Caco-2 (cell line): ENCODE results near the gene MGMT. TPM values are rescaled to one million over a fixed set of nuclear protein-coding genes. Genes with fewer than 3 reads are reported as not detected.

Experiments used
- BruUV-seq: library from RNA; stranded (reverse); fragments of 400-500 nt; replicated peaks from 2 replicates; lab custom pipeline; 2021; lab: Mats Ljungman, UMichigan
- CTCF ChIA-PET: fragments of 300-600 bp; sonication (Branson Sonifier 250); formaldehyde crosslinking; loops from one replicate; lab custom pipeline; 2022; ENCODE audit warnings: antibody characterized with exemption; lab: Charles Lee
- POLR2A ChIA-PET: fragments of 300-600 bp; sonication (Branson Sonifier 250); formaldehyde crosslinking; loops from one replicate; lab custom pipeline; 2022; ENCODE audit warnings: antibody characterized with exemption; lab: Charles Lee
- DNase-seq, 2 experiments: peaks; one replicate each; pipeline versions ENCODE4 v3.0.0 to v3.0.0-alpha.2; 2020 to 2022
- H3K27me3 ChIP-seq: replicated peaks from 2 replicates; pipeline ENCODE4 v1.6.0; 2011; ENCODE audit warnings: low read length; ENCODE audit not compliant: control insufficient read depth, insufficient read depth
- H3K36me3 ChIP-seq: 2 replicates; pipeline ENCODE4 v1.5.1; 2011; ENCODE audit warnings: low read length; ENCODE audit not compliant: control insufficient read depth, insufficient read depth
- H3K4me1 ChIP-seq: fragments of 250-450 bp; sonication (Bioruptor Pico); 2 replicates; pipeline ENCODE4 v1.5.1; 2020; ENCODE audit warnings: mild to moderate bottlenecking
- H3K4me3 ChIP-seq: 2 replicates; pipeline ENCODE4 v1.5.1; 2011; ENCODE audit warnings: low read depth, mild to moderate bottlenecking, control low read depth, low read length
- H3K9me3 ChIP-seq: fragments of 250-450 bp; sonication (Bioruptor Pico); 2 replicates; pipeline ENCODE4 v1.5.1; 2020; ENCODE audit warnings: mild to moderate bottlenecking, moderate library complexity
- H3K27ac Mint-ChIP-seq: one replicate; pipeline ENCODE4 v1.8.0; 2022; ENCODE audit warnings: mixed read lengths; ENCODE audit not compliant: unreplicated experiment
- H3K27me3 Mint-ChIP-seq: one replicate; pipeline ENCODE4 v1.8.0; 2022; ENCODE audit warnings: mixed read lengths; ENCODE audit not compliant: insufficient read depth, unreplicated experiment
- H3K36me3 Mint-ChIP-seq: one replicate; pipeline ENCODE4 v1.8.0; 2022; ENCODE audit warnings: mild to moderate bottlenecking, mixed read lengths; ENCODE audit not compliant: insufficient read depth, unreplicated experiment
- H3K4me1 Mint-ChIP-seq: one replicate; pipeline ENCODE4 v1.8.0; 2022; ENCODE audit warnings: low read depth, mixed read lengths; ENCODE audit not compliant: unreplicated experiment
- H3K4me3 Mint-ChIP-seq: one replicate; pipeline ENCODE4 v1.8.0; 2022; ENCODE audit warnings: mild to moderate bottlenecking, moderate library complexity, mixed read lengths; ENCODE audit not compliant: unreplicated experiment
- H3K9me3 Mint-ChIP-seq: one replicate; pipeline ENCODE4 v1.8.0; 2022; ENCODE audit warnings: mixed read lengths; ENCODE audit not compliant: unreplicated experiment
- intact Hi-C: fragments of 100-400 bp; cut with micrococcal nuclease; formaldehyde crosslinking; loops from one replicate; pipeline ENCODE4 v1.10.0; 2022; ENCODE audit not compliant: unreplicated experiment
- total RNA-seq: library from RNA; stranded (reverse); gene quantifications from 2 replicates; pipeline ENCODE4 v1.2.3, GENCODE V29; 2022
- TF ChIP-seq, protein P1 (sequence below), 2 experiments: fragments of 200-600 bp in 1 of 2; IDR thresholded peaks; 1 replicate in 1 of 2; 2 replicates in 1 of 2; pipeline versions ENCODE4 v1.5.1 to v1.8.0; 2011 to 2022; ENCODE audit warnings: antibody characterized with exemption in 1 of 2, control low read depth in 1 of 2, inconsistent platforms in 1 of 2, low read depth in 1 of 2, low read length in 1 of 2, mild to moderate bottlenecking in 1 of 2, moderate library complexity in 1 of 2; ENCODE audit not compliant: insufficient read depth in 1 of 2, severe bottlenecking in 1 of 2, unreplicated experiment in 1 of 2

MGMT gene
- total RNA-seq, 1 experiment from 2014 or later = 57.0 TPM

DNA sequence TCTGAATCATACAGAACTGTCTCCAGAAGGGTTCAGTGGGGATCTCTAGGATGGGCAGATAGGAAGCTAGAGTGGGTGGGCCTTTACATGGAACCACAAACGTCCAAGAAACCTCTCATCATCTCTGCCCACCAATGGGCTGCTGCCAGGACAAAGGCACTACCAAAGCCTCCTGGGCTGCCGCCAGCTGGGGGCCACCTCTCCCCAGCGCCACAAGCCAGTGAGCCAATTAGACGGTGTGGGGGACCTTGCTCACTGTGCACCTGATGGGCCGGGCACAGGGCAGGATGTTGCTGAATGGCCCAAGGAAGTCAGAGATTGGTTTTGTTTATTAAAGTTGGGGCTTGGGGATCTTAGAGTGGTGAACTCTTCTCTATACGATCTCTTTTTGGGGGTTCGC is 242.1 kb downstream of the MGMT start:
- H3K27me3 Mint-ChIP-seq = no peaks in the 10 kb centered on the region
- intact Hi-C loops = no loop called here
- DNase-seq = no peak
- peaks cover 2% of the 10 kb centered on the region for H3K4me1 Mint-ChIP-seq
- H3K9me3 ChIP-seq = no peaks in the 10 kb centered on the region
- no TSS peak for BruUV-seq
- no peaks in the 10 kb centered on the region for H3K27me3 ChIP-seq
- no peak overlapping the region for H3K4me3 Mint-ChIP-seq
- POLR2A ChIA-PET = no interaction called here
- peaks cover 15% of the 10 kb centered on the region for H3K36me3 Mint-ChIP-seq
- H3K27ac Mint-ChIP-seq = no peak overlapping the region
- H3K36me3 ChIP-seq = peaks cover 2% of the 10 kb centered on the region; the same call in 1 of the 2 replicates
- no peak overlapping the region for H3K4me3 ChIP-seq
- no peaks in the 10 kb centered on the region for H3K4me1 ChIP-seq
- no peaks in the 10 kb centered on the region for H3K9me3 Mint-ChIP-seq
- TF ChIP-seq, protein P1, sequence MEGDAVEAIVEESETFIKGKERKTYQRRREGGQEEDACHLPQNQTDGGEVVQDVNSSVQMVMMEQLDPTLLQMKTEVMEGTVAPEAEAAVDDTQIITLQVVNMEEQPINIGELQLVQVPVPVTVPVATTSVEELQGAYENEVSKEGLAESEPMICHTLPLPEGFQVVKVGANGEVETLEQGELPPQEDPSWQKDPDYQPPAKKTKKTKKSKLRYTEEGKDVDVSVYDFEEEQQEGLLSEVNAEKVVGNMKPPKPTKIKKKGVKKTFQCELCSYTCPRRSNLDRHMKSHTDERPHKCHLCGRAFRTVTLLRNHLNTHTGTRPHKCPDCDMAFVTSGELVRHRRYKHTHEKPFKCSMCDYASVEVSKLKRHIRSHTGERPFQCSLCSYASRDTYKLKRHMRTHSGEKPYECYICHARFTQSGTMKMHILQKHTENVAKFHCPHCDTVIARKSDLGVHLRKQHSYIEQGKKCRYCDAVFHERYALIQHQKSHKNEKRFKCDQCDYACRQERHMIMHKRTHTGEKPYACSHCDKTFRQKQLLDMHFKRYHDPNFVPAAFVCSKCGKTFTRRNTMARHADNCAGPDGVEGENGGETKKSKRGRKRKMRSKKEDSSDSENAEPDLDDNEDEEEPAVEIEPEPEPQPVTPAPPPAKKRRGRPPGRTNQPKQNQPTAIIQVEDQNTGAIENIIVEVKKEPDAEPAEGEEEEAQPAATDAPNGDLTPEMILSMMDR (IDR thresholded peaks at IDR 0.05; ENCODE audit: insufficient read depth in 1 of 2, low read depth in 1 of 2, low read length in 1 of 2, severe bottlenecking in 1 of 2, unreplicated experiment in 1 of 2) = no peak
- CTCF ChIA-PET = no interaction called here

DNA sequence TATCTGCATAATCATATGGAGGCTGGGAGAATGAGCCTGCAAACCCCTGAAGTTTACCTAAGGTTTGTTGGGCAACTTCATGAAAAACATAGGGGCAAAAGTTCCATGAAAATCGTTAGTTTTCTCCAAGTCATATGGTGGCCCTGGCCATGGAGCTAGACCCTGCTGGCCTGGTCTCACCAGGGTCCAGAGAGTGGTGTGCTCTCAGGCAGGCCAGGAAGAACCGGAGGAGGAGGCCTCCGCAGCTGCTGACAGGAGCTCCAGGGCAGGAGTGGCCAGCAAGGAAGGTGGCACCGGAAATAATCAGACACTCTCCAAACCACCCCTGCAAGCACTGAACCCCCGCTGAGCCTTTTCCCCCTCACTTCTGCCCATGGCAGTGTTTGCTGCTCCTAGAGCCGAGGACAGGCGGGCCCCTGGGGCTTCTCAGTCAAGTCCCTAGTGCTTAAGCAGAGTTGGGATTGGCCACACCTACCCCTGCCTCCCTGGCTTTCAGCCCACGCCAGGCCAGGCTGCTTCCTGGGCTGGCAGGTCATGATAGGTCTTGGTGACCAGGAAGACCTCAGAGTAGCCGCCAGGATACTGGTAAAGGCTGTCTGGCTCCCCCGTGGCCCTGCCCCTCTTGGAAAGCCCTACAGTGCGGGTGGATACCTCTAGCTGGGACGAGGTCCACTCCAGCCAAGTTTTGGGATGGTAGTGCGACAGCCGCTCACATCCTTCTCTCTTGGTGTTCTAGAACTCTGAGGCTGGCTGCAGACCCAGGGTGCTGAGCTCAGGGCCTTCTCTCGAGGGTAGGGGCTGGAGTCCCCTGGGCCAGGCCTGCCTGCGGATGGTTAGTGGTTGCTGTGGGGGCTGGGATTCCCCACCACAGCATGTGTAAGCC is 242.8 kb downstream of the MGMT start:
- no peaks in the 10 kb centered on the region for H3K9me3 Mint-ChIP-seq
- ChIA-PET POLR2A (no interaction called here), CTCF (no interaction called here)
- BruUV-seq = no TSS peak
- no peak overlapping the region for H3K4me3 Mint-ChIP-seq
- no peak for DNase-seq
- H3K4me1 ChIP-seq = no peaks in the 10 kb centered on the region
- TF ChIP-seq, protein P1 (IDR thresholded peaks at IDR 0.05; ENCODE audit: insufficient read depth in 1 of 2, low read depth in 1 of 2, low read length in 1 of 2, severe bottlenecking in 1 of 2, unreplicated experiment in 1 of 2) = no peak
- H3K27me3 Mint-ChIP-seq = no peaks in the 10 kb centered on the region
- peaks cover 15% of the 10 kb centered on the region for H3K36me3 Mint-ChIP-seq
- intact Hi-C loops = no loop called here
- H3K9me3 ChIP-seq = no peaks in the 10 kb centered on the region
- no peak overlapping the region for H3K27ac Mint-ChIP-seq
- no peaks in the 10 kb centered on the region for H3K27me3 ChIP-seq
- peaks cover 2% of the 10 kb centered on the region; the same call in 1 of the 2 replicates for H3K36me3 ChIP-seq
- H3K4me1 Mint-ChIP-seq = no peaks in the 10 kb centered on the region
- no peak overlapping the region for H3K4me3 ChIP-seq

DNA sequence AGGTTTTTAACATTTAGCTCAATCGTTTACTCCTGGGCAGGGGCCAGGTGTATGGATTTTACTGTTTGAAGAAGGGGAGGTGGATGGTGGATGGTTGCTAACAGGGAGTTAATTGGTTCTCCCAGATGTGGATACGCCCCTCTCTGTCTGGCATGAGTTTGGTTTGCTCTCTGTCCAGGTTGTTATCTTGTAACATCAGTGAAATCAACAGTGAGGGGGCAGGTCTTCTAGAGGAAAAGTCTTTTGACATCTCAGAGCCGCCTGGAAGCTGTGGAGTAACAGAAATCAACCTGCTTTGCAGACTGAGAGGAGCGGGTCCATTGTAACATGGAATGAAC is 243.4 kb downstream of the MGMT start:
- Mint-ChIP-seq H3K27ac (no peak overlapping the region), H3K36me3 (peaks cover 15% of the 10 kb centered on the region)
- CTCF ChIA-PET = no interaction called here

More for the DNA sequence above, 243.4 kb downstream of the MGMT start:
- POLR2A ChIA-PET = no interaction called here
- no peak overlapping the region for H3K4me3 Mint-ChIP-seq
- TF ChIP-seq, protein P1 (IDR thresholded peaks at IDR 0.05; ENCODE audit: insufficient read depth in 1 of 2, low read depth in 1 of 2, low read length in 1 of 2, severe bottlenecking in 1 of 2, unreplicated experiment in 1 of 2) = no peak
- Histone ChIP-seq H3K9me3 (no peaks in the 10 kb centered on the region), H3K36me3 (peaks cover 2% of the 10 kb centered on the region; the same call in 1 of the 2 replicates), H3K4me1 (no peaks in the 10 kb centered on the region), H3K4me3 (no peak overlapping the region), H3K27me3 (no peaks in the 10 kb centered on the region)
- H3K27me3 Mint-ChIP-seq = no peaks in the 10 kb centered on the region
- DNase-seq = no peak
- H3K4me1 Mint-ChIP-seq = no peaks in the 10 kb centered on the region
- intact Hi-C loops = no loop called here
- BruUV-seq = no TSS peak
- H3K9me3 Mint-ChIP-seq = no peaks in the 10 kb centered on the region
